ENCODE results near the gene RETREG3. TPM values are rescaled to one million over a fixed set of nuclear protein-coding genes. Genes with fewer than 3 reads are reported as not detected.
"Not testable (repeated sequence)": the region's sequence is repeated elsewhere in the genome, so short reads cannot be mapped to it uniquely, and the experiment has no call there.

The RETREG3 gene
- total RNA-seq, 1 donor = 80.3 TPM

GRCh38 chr17:42555961-42556617 lies 53.1 kb downstream of the RETREG3 start:
- not testable (repeated sequence) for DNase-seq (ENCODE audit: low read depth); H3K4me3 ChIP-seq (ENCODE audit: low read depth, low read length)
- TF ChIP-seq CTCF (IDR thresholded peaks at IDR 0.05; ENCODE audit: insufficient read depth, low read depth, low read length) = peak; percentile 4

GRCh38 chr17:42555122-42555622 lies 54.0 kb downstream of the RETREG3 start:
- TF ChIP-seq CTCF (IDR thresholded peaks at IDR 0.05; ENCODE audit: insufficient read depth, low read depth, low read length) = no peak
- DNase-seq (ENCODE audit: low read depth) = no peak
- H3K4me3 ChIP-seq (ENCODE audit: low read depth, low read length) = peak overlapping the region; percentile 78

- TF ChIP-seq CTCF (IDR thresholded peaks at IDR 0.05; ENCODE audit: insufficient read depth, low read depth, low read length) = no peak
- peak overlapping the region; percentile 78 for H3K4me3 ChIP-seq (ENCODE audit: low read depth, low read length)
- DNase-seq (ENCODE audit: low read depth) = peak; percentile 89
Measured at GRCh38 chr17:42554250-42555121, 54.7 kb downstream of the RETREG3 start.

- no peak for TF ChIP-seq CTCF (IDR thresholded peaks at IDR 0.05; ENCODE audit: insufficient read depth, low read depth, low read length)
- no peak for DNase-seq (ENCODE audit: low read depth)
- peak overlapping the region; percentile 78 for H3K4me3 ChIP-seq (ENCODE audit: low read depth, low read length)
Measured at GRCh38 chr17:42553866-42554249, 55.3 kb downstream of the RETREG3 start.

GRCh38 chr17:42553161-42553818 lies 55.9 kb downstream of the RETREG3 start:
- H3K4me3 ChIP-seq (ENCODE audit: low read depth, low read length) = peak overlapping the region; percentile 78
- TF ChIP-seq CTCF (IDR thresholded peaks at IDR 0.05; ENCODE audit: insufficient read depth, low read depth, low read length) = peak; percentile 44
- peak; percentile 71 for DNase-seq (ENCODE audit: low read depth)

GRCh38 chr17:42552736-42553135 lies 56.4 kb downstream of the RETREG3 start, which contains the start of gene HSD17B1:
Gene HSD17B1 (plus strand): TSS chr17:42552923. CDS start chr17:42552934, 11 bp downstream.
- H3K4me3 ChIP-seq (ENCODE audit: low read depth, low read length) = peak within 1 kb of the TSS; percentile 78
- DNase-seq (ENCODE audit: low read depth) = not testable (repeated sequence)
